GM12874 (cell line): ENCODE results near the gene IRF2BP2.

ENCODE experiments used
- TF ChIP-seq, protein P1 (sequence below): IDR thresholded peaks from 2 replicates; pipeline ENCODE4 v1.5.1; 2011; ENCODE audit warnings: low read depth, mild to moderate bottlenecking, control low read depth, low read length, moderate library complexity; ENCODE audit not compliant: insufficient read depth

The IRF2BP2 gene

DNA sequence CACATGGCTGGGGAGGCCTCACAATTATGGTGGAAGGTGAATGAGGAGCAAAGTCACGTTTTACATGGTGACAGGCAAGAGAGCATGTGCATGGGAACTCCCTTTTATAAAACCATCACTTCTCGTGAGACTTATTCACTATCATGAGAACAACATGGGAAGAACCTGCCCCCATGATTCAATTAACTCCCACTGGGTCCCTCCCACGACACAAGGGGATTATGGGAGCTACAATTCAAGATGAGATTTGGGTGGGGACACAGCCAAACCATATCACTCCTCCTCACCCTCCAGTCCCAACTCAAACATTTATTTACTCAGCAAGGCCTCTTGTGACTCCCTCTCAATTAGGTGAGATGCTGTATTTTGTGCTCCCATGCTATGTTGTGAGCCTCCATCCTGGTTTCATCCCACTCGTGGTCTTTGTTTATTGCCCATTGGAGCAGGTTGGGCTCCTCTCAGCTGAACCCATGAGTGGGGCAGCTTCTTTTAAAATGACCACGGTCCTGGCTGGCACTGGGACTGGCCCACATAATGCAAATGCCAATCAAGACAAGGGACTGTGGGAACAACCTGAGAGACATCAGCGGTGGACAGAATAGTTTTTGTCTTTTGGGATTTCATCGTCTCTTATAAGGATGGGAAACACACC lies 28.8 kb downstream of the IRF2BP2 start:
- TF ChIP-seq, protein P1, sequence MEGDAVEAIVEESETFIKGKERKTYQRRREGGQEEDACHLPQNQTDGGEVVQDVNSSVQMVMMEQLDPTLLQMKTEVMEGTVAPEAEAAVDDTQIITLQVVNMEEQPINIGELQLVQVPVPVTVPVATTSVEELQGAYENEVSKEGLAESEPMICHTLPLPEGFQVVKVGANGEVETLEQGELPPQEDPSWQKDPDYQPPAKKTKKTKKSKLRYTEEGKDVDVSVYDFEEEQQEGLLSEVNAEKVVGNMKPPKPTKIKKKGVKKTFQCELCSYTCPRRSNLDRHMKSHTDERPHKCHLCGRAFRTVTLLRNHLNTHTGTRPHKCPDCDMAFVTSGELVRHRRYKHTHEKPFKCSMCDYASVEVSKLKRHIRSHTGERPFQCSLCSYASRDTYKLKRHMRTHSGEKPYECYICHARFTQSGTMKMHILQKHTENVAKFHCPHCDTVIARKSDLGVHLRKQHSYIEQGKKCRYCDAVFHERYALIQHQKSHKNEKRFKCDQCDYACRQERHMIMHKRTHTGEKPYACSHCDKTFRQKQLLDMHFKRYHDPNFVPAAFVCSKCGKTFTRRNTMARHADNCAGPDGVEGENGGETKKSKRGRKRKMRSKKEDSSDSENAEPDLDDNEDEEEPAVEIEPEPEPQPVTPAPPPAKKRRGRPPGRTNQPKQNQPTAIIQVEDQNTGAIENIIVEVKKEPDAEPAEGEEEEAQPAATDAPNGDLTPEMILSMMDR, result no peak

DNA sequence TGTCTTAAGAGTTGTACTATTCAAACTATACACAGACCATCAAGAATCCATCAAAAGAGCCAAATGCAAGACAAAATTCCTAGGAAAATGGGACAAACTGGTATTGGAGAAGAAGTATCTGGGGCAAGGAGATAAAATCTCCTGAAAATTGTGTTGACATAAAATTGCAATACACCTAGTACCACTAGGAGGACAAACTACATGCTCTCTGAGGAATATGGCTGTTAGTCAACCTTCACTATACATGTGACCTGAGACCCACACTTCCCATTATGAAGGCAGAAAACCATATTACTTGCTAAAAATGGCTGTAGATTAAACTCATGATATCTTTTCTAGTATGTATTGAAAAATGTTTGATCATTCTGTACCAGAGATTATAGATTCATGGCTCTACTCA lies 30.0 kb downstream of the IRF2BP2 start:
- TF ChIP-seq, protein P1, result peak; percentile 35; the same call in 1 of the 2 replicates

DNA sequence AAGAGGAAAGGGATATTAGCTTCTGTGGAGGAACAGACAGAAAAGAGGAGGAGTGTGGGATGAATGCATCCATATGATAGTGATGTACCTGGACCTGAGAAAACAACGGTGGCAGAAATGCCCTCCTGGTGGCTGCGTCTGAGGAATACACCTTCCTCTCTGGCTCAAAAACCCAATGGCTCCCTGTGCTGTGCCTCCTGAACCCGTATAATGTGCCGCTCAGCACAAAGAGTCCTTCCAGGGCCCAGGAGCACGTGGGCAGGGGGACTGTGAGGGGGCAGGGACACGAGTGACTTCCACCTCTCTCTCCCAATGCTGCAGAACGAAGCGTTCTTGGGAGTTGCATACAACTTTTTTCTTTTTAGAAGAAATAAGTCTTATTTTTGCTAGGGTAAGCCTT lies 31.2 kb downstream of the IRF2BP2 start:
- TF ChIP-seq, protein P1, result no peak

DNA sequence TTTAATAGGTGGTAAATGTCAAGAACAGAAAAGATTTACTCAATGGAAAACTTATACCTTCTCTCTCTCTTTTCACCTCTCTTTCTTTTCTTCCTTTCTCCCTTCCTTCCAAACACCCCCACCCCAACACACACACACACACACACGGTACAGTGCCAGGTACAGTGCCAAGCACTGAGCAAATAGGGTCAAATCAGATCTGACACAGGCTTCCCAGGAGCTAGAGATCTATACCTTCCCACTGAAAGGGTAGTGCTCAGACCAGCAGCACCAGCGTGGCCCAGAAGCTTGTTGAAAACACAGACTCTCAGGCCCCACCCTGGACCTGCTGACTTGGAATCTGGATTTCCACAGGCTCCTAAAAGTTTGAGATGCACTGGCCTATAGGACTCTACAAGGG lies 31.9 kb downstream of the IRF2BP2 start:
- TF ChIP-seq, protein P1, result no peak

DNA sequence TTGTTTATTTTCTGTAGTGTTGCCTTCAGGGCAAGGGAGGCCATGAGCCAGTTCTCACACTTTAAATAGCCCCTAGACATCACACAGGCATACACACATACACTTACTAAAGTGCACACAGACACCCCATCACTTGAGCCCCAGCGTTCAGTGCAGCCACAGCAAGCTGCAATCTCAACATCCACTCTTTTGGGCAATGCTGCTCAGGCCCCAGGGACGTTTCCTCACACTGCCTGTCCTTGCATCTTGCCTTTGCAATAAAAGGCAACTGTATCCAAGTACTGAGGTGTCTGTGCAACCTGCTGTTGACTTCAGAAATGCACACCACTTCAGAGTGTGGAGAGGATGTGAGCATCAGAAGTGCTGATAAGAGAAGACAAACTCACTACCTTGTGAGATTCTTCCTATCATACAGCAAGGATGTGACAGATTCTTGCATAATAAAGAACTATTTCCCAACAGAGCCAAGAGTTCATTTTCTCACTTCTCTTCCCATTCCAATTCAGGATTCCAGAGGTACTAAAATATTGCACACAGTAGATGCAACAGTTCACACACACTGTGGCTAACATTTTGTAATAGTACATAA lies 36.2 kb downstream of the IRF2BP2 start:
- TF ChIP-seq, protein P1, result no peak

DNA sequence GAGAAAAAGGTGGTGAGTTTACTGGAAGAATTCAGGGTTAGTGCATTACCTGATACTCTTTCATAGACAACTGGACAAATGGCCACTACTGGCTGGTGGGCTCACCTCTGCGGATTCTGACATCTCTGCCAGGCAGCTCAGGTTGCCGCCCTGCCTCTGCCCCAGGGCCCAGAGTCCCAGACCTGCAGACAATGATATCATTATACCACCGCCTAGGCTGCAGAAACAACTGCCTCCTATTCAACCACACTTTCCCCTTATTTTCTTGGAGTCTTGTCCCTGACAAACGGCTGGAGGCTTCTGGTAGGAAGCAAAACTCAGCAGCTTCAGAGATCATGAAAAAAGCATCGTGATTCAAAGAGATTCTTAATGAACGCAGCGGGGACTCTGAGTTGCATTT lies 37.0 kb downstream of the IRF2BP2 start:
- TF ChIP-seq, protein P1, result no peak

DNA sequence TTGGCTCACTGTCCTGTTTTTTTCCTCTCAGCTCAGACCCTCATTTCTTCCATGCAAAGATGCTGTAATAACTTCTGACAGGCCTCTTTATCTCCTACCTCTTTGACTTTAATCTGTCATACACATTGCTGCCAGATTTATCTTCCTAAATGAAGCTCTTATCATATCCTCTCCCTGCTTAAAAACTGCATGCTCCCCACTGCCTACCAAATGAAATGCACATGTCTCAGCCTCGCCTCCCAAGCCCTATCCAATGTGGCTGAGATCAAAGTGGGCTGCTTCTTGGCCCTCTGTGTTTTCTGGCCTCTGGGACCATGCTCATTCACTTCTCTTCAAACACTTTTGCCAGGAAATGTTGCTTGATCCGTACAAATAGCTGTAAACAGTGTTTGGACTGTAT lies 38.3 kb downstream of the IRF2BP2 start:
- TF ChIP-seq, protein P1, result no peak
